ENCODE measurements around the gene NIF3L1. TPM values are rescaled to one million over a fixed set of nuclear protein-coding genes. Genes with fewer than 3 reads are reported as not detected.

NIF3L1 gene
- total and polyA plus RNA-seq, 9 of the 15 experiments (the other 6 are each of a cell fraction or from before 2014, with no cell fraction given) = 26.7 to 89.5 (median 45.6) TPM

- TF ChIP-seq, protein P1, sequence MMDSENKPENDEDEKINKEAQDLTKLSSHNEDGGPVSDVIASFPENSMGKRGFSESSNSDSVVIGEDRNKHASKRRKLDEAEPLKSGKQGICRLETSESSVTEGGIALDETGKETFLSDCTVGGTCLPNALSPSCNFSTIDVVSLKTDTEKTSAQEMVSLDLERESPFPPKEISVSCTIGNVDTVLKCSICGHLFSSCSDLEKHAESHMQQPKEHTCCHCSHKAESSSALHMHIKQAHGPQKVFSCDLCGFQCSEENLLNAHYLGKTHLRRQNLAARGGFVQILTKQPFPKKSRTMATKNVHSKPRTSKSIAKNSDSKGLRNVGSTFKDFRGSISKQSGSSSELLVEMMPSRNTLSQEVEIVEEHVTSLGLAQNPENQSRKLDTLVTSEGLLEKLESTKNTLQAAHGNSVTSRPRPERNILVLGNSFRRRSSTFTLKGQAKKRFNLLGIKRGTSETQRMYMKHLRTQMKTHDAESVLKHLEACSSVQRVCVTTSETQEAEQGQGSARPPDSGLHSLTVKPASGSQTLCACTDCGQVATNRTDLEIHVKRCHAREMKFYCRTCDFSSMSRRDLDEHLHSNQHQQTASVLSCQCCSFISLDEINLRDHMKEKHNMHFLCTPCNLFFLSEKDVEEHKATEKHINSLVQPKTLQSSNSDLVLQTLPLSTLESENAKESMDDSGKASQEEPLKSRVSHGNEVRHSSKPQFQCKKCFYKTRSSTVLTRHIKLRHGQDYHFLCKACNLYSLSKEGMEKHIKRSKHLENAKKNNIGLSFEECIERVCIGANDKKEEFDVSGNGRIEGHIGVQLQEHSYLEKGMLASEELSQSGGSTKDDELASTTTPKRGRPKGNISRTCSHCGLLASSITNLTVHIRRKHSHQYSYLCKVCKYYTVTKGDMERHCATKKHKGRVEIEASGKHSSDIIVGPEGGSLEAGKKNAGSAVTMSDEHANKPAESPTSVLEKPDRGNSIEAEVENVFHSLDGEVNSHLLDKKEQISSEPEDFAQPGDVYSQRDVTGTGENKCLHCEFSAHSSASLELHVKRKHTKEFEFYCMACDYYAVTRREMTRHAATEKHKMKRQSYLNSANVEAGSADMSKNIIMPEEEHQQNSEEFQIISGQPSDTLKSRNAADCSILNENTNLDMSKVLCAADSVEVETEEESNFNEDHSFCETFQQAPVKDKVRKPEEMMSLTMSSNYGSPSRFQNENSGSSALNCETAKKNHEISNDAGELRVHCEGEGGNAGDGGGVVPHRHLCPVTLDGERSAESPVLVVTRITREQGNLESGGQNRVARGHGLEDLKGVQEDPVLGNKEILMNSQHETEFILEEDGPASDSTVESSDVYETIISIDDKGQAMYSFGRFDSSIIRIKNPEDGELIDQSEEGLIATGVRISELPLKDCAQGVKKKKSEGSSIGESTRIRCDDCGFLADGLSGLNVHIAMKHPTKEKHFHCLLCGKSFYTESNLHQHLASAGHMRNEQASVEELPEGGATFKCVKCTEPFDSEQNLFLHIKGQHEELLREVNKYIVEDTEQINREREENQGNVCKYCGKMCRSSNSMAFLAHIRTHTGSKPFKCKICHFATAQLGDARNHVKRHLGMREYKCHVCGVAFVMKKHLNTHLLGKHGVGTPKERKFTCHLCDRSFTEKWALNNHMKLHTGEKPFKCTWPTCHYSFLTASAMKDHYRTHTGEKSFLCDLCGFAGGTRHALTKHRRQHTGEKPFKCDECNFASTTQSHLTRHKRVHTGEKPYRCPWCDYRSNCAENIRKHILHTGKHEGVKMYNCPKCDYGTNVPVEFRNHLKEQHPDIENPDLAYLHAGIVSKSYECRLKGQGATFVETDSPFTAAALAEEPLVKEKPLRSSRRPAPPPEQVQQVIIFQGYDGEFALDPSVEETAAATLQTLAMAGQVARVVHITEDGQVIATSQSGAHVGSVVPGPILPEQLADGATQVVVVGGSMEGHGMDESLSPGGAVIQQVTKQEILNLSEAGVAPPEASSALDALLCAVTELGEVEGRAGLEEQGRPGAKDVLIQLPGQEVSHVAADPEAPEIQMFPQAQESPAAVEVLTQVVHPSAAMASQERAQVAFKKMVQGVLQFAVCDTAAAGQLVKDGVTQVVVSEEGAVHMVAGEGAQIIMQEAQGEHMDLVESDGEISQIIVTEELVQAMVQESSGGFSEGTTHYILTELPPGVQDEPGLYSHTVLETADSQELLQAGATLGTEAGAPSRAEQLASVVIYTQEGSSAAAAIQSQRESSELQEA (IDR thresholded peaks at IDR 0.05; ENCODE audit: low read depth) = no peak
- no peak for TF ChIP-seq BCLAF1 (IDR thresholded peaks at IDR 0.05; ENCODE audit: borderline replicate concordance in 1 of 2, control insufficient read depth in 1 of 2, low read depth in 2 of 2, low read length in 1 of 2)
- no peak for TF ChIP-seq TBL1XR1 (IDR thresholded peaks at IDR 0.05; ENCODE audit: low read length in 2 of 2)
- no peak for TF ChIP-seq RBBP5 (IDR thresholded peaks at IDR 0.05; ENCODE audit: borderline replicate concordance, insufficient read depth, low read length, poor library complexity, severe bottlenecking)
- TF ChIP-seq HSF4 (CRISPR knock-in tag; IDR thresholded peaks at IDR 0.05; ENCODE audit: borderline replicate concordance) = no peak
- TF ChIP-seq, protein P2, sequence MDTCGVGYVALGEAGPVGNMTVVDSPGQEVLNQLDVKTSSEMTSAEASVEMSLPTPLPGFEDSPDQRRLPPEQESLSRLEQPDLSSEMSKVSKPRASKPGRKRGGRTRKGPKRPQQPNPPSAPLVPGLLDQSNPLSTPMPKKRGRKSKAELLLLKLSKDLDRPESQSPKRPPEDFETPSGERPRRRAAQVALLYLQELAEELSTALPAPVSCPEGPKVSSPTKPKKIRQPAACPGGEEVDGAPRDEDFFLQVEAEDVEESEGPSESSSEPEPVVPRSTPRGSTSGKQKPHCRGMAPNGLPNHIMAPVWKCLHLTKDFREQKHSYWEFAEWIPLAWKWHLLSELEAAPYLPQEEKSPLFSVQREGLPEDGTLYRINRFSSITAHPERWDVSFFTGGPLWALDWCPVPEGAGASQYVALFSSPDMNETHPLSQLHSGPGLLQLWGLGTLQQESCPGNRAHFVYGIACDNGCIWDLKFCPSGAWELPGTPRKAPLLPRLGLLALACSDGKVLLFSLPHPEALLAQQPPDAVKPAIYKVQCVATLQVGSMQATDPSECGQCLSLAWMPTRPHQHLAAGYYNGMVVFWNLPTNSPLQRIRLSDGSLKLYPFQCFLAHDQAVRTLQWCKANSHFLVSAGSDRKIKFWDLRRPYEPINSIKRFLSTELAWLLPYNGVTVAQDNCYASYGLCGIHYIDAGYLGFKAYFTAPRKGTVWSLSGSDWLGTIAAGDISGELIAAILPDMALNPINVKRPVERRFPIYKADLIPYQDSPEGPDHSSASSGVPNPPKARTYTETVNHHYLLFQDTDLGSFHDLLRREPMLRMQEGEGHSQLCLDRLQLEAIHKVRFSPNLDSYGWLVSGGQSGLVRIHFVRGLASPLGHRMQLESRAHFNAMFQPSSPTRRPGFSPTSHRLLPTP (IDR thresholded peaks at IDR 0.05; ENCODE audit: borderline replicate concordance, extremely low read depth, insufficient read length) = no peak
- no peak for TF ChIP-seq GABPA (tag; conservative IDR thresholded peaks at IDR 0.05; ENCODE audit: low read depth)
- TF ChIP-seq, protein P3, sequence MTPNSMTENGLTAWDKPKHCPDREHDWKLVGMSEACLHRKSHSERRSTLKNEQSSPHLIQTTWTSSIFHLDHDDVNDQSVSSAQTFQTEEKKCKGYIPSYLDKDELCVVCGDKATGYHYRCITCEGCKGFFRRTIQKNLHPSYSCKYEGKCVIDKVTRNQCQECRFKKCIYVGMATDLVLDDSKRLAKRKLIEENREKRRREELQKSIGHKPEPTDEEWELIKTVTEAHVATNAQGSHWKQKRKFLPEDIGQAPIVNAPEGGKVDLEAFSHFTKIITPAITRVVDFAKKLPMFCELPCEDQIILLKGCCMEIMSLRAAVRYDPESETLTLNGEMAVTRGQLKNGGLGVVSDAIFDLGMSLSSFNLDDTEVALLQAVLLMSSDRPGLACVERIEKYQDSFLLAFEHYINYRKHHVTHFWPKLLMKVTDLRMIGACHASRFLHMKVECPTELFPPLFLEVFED (CRISPR knock-in tag; conservative IDR thresholded peaks at IDR 0.05) = no peak
Observed at GRCh38 chr2:200851398-200852248, 37.5 kb upstream of the NIF3L1 start (continued).

All from K562 (cell line).